IMR-90 (cell line): ENCODE results near the gene ATIC. TPM values are rescaled to one million over a fixed set of nuclear protein-coding genes. Genes with fewer than 3 reads are reported as not detected.

Source experiments
- ATAC-seq: fragments of 200-7000 bp; cut with Tn5 transposase; 2 replicates; pipeline ENCODE4 v1.9.1; 2020; ENCODE audit warnings: low read depth, mild to moderate bottlenecking, moderate library complexity
- BruUV-seq: library from RNA; stranded (reverse); fragments of 400-500 nt; replicated peaks from 2 replicates; lab custom pipeline; 2021; lab: Mats Ljungman, UMichigan
- CTCF ChIA-PET: fragments of 300-600 bp; formaldehyde crosslinking; extraction: SDS; loops from one replicate; lab custom pipeline; 2021; ENCODE audit warnings: antibody characterized with exemption; lab: Yijun Ruan, JAX
- POLR2A ChIA-PET: fragments of 300-600 bp; sonication (Branson Sonifier 250); formaldehyde crosslinking; loops from one replicate; lab custom pipeline; 2022; ENCODE audit warnings: antibody characterized with exemption; ENCODE audit not compliant: unreplicated experiment; lab: Charles Lee
- DNase-seq: peaks from one replicate; pipeline ENCODE4 v3.0.0; 2013
- H2AFZ ChIP-seq: replicated peaks from 2 replicates; pipeline ENCODE3; 2013; ENCODE audit warnings: low read length, mild to moderate bottlenecking; ENCODE audit not compliant: poor library complexity
- H2AK5ac ChIP-seq: 2 replicates; pipeline ENCODE4 v1.6.1; 2013; ENCODE audit warnings: low read depth, low read length, inconsistent platforms
- H2AK9ac ChIP-seq: replicated peaks from 2 replicates; pipeline ENCODE3; 2013; ENCODE audit warnings: mild to moderate bottlenecking, low read depth, low read length, moderate library complexity; ENCODE audit not compliant: poor library complexity
- H2BK120ac ChIP-seq: 2 replicates; pipeline ENCODE4 v1.6.1; 2013; ENCODE audit warnings: low read depth, low read length, inconsistent platforms
- H2BK15ac ChIP-seq: 3 replicates; pipeline ENCODE4 v1.6.1; 2013; ENCODE audit warnings: low read depth, low read length, inconsistent platforms
- H2BK20ac ChIP-seq: 2 replicates; pipeline ENCODE4 v1.6.1; 2013; ENCODE audit warnings: low read depth, mild to moderate bottlenecking, inconsistent platforms, low read length, moderate library complexity
- H2BK5ac ChIP-seq: 2 replicates; pipeline ENCODE4 v1.6.1; 2013; ENCODE audit warnings: mild to moderate bottlenecking, low read depth, low read length, inconsistent platforms; ENCODE audit not compliant: poor library complexity, severe bottlenecking
- H3K14ac ChIP-seq: replicated peaks from 2 replicates; pipeline ENCODE4 v1.6.1; 2013; ENCODE audit warnings: low read depth, low read length, inconsistent platforms
- H3K18ac ChIP-seq: 2 replicates; pipeline ENCODE4 v1.6.1; 2013; ENCODE audit warnings: low read depth, low read length, control low read depth
- H3K23ac ChIP-seq: 2 replicates; pipeline ENCODE4 v1.6.1; 2013; ENCODE audit warnings: low read depth, low read length, inconsistent platforms
- H3K27ac ChIP-seq: 2 replicates; pipeline ENCODE4 v1.5.1; 2013; ENCODE audit warnings: mild to moderate bottlenecking, control low read depth, low read length; ENCODE audit not compliant: insufficient read depth
- H3K27me3 ChIP-seq: 2 replicates; pipeline ENCODE4 v1.6.1; 2013; ENCODE audit warnings: low read length; ENCODE audit not compliant: control insufficient read depth, insufficient read depth
- H3K36me3 ChIP-seq: 2 replicates; pipeline ENCODE4 v1.6.1; 2013; ENCODE audit warnings: low read length, mixed read lengths; ENCODE audit not compliant: control insufficient read depth, insufficient read depth
- H3K4ac ChIP-seq: 2 replicates; pipeline ENCODE4 v1.6.1; 2013; ENCODE audit warnings: low read depth, low read length, inconsistent platforms
- H3K4me1 ChIP-seq: 2 replicates; pipeline ENCODE4 v1.6.1; 2013; ENCODE audit warnings: low read length, mixed read lengths; ENCODE audit not compliant: control insufficient read depth, insufficient read depth
- H3K4me2 ChIP-seq: 2 replicates; pipeline ENCODE4 v1.6.1; 2013; ENCODE audit warnings: low read depth, mild to moderate bottlenecking, control low read depth, low read length, moderate library complexity
- H3K4me3 ChIP-seq: 2 replicates; pipeline ENCODE4 v1.5.1; 2013; ENCODE audit warnings: low read depth, mild to moderate bottlenecking, control low read depth, low read length, moderate library complexity; ENCODE audit not compliant: insufficient read depth
- H3K56ac ChIP-seq: 2 replicates; pipeline ENCODE4 v1.6.1; 2013; ENCODE audit warnings: low read length, inconsistent platforms; ENCODE audit not compliant: insufficient read depth; ENCODE audit errors: extremely low read depth
- H3K79me1 ChIP-seq, 2 experiments: 2 replicates each; pipeline ENCODE4 v1.6.1; 2013; ENCODE audit warnings: low read length in 2 of 2, inconsistent platforms in 1 of 2, low read depth in 1 of 2
- H3K9ac ChIP-seq: 2 replicates; pipeline ENCODE4 v1.6.1; 2013; ENCODE audit warnings: low read depth, low read length, control low read depth
- H3K9me1 ChIP-seq: 2 replicates; pipeline ENCODE4 v1.6.1; 2013; ENCODE audit warnings: low read length, inconsistent platforms; ENCODE audit not compliant: insufficient read depth
- H3K9me3 ChIP-seq: 2 replicates; pipeline ENCODE4 v1.6.1; 2013; ENCODE audit warnings: low read length; ENCODE audit not compliant: control insufficient read depth, insufficient read depth
- H4K20me1 ChIP-seq: 2 replicates; pipeline ENCODE4 v1.6.1; 2013; ENCODE audit warnings: low read length, inconsistent platforms; ENCODE audit not compliant: insufficient read depth
- H4K5ac ChIP-seq: 2 replicates; pipeline ENCODE4 v1.6.1; 2013; ENCODE audit warnings: mild to moderate bottlenecking, low read depth, low read length, control low read depth
- H4K8ac ChIP-seq, 2 experiments: 2 replicates each; pipeline ENCODE4 v1.6.1; 2013; ENCODE audit warnings: low read depth in 2 of 2, low read length in 2 of 2, control low read depth in 1 of 2, inconsistent platforms in 1 of 2
- H4K91ac ChIP-seq: 2 replicates; pipeline ENCODE4 v1.6.1; 2013; ENCODE audit warnings: low read depth, low read length, inconsistent platforms; ENCODE audit not compliant: insufficient read depth
- FOS ChIP-seq: fragments of 150-350 bp; IDR thresholded peaks from 2 replicates; pipeline ENCODE4 v1.6.1; 2016; ENCODE audit warnings: low read depth, low read length
- USF2 ChIP-seq: fragments of 150-350 bp; IDR thresholded peaks from 2 replicates; pipeline ENCODE4 v1.6.1; 2017; ENCODE audit warnings: mild to moderate bottlenecking, antibody characterized with exemption, low read length, low read depth
- WGBS, 2 experiments: methylation state at CpG; one replicate each; pipeline versions ENCODE4 v1.1.5 to v1.1.7; 2013; ENCODE audit warnings: missing lambda C conversion rate in 2 of 2; ENCODE audit not compliant: insufficient read length in 1 of 2; ENCODE audit errors: extremely low coverage in 2 of 2; 5-methylcytosine and 5-hydroxymethylcytosine counted together
- dilution Hi-C: fragments of 300-500 bp; cut with HindIII; formaldehyde crosslinking; loops from one replicate; pipeline ENCODE4 v1.14.3; 2018; ENCODE audit warnings: low sequenced_read_pairs; ENCODE audit not compliant: unreplicated experiment
- in situ Hi-C: fragments of 300-500 bp; cut with MboI; formaldehyde crosslinking; loops from 3 replicates; pipeline ENCODE4 v1.14.3; 2019; ENCODE audit warnings: low sequenced_read_pairs, inconsistent platforms, mixed read lengths
- intact Hi-C: fragments of 100-400 bp; cut with micrococcal nuclease; formaldehyde crosslinking; loops from 2 replicates; pipeline ENCODE4 v1.10.0; 2022
- polyA plus RNA-seq, 3 experiments: library from polyadenylated mRNA; depleted of rRNA; stranded (reverse); fragments of >200 nt; gene quantifications; 2 replicates each; pipeline ENCODE4 v1.2.3, GENCODE V29; 2012; ENCODE audit warnings: low replicate concordance in 1 of 3
- total RNA-seq: library from RNA; depleted of rRNA; stranded (reverse); fragments of >200 nt; gene quantifications from 2 replicates; pipeline ENCODE4 v1.2.3, GENCODE V29; 2012

The ATIC gene
- total and polyA plus RNA-seq, 2 of the 4 experiments (the other 2 are of a cell fraction) = 30.5 to 101 TPM

- Histone ChIP-seq H4K5ac (no peak overlapping the region), H3K9me1 (no peaks in the 10 kb centered on the region), H3K4me2 (no peak overlapping the region), H3K9me3 (no peaks in the 10 kb centered on the region), H4K91ac (no peak overlapping the region), H2AFZ (no peak overlapping the region), H3K27ac (no peak overlapping the region), H4K20me1 (peaks cover 12% of the 10 kb centered on the region; the same call in 1 of the 2 replicates), H3K56ac (no peak overlapping the region), H3K27me3 (no peaks in the 10 kb centered on the region), H3K79me1 (peaks cover 28 to 48% of the 10 kb centered on the region in 2 experiments), H3K4me3 (no peak overlapping the region), H2BK120ac (no peak overlapping the region), H2BK5ac (no peak overlapping the region), H3K4ac (no peak overlapping the region), H2AK5ac (no peak overlapping the region), H2AK9ac (no peak overlapping the region), H3K9ac (no peak overlapping the region), H3K18ac (no peak overlapping the region), H3K4me1 (no peaks in the 10 kb centered on the region), H2BK15ac (no peak overlapping the region), H2BK20ac (no peak overlapping the region), H3K14ac (no peak overlapping the region), H4K8ac (no peak overlapping the region), H3K36me3 (peaks cover 69% of the 10 kb centered on the region), H3K23ac (no peak overlapping the region)
- ChIA-PET CTCF (no interaction called here), POLR2A (interaction anchor here (0.6 to 0.7 kb wide), 2 partner anchors 23 to 45 kb away, joined by 6 to 10 read pairs; no protein-coding TSS in a partner anchor)
- no peak for TF ChIP-seq FOS
- TF ChIP-seq USF2 = no peak
- no peak for DNase-seq
- dilution Hi-C loops = no loop called here
- in situ Hi-C loops = no loop called here
- no TSS peak for BruUV-seq
- intact Hi-C loops = loop anchor here (5.0 kb wide), 1 partner anchor 36 kb away; no protein-coding TSS in a partner anchor
- ATAC-seq = no peak
- no CpG with 5 or more reads among the region's 7 CpGs for WGBS, 2 experiments
Observed at GRCh38 chr2:215386566-215386965, 74.7 kb downstream of the ATIC start.
